Activated CD4-positive, alpha-beta T cell treated with anti-CD3 and anti-CD28 coated beads, Interleukin-2, amount 50 U/mL, for 48 hours (primary cell): ENCODE results near the gene MGST2.
A peak's percentile ranks its signal among the peaks of the same experiment; 100 is the strongest.
"Not testable (repeated sequence)": the region's sequence is repeated elsewhere in the genome, so short reads cannot be mapped to it uniquely, and the experiment has no call there.

Source experiments
- DNase-seq, 2 experiments: peaks; one replicate each; pipeline ENCODE4 v3.0.0-alpha.2; 2020

The MGST2 gene

GRCh38 chr4:139665690-139666529 lies at the start of gene MGST2:
TSS of gene MGST2 (plus strand) at chr4:139665819. CDS start at chr4:139666020, 201 bp downstream.
- peak; percentile 39 to 55 for DNase-seq

GRCh38 chr4:139617702-139618490 lies 47.7 kb upstream of the MGST2 start:
- no peak for DNase-seq

GRCh38 chr4:139619644-139620043 lies 46.0 kb upstream of the MGST2 start:
- no peak for DNase-seq

- DNase-seq = no peak
Measured at GRCh38 chr4:139622901-139623381, 42.7 kb upstream of the MGST2 start.

- no peak for DNase-seq
Measured at GRCh38 chr4:139624441-139625092, 41.1 kb upstream of the MGST2 start.

- DNase-seq = no peak
Measured at GRCh38 chr4:139625093-139625455, 40.5 kb upstream of the MGST2 start.

GRCh38 chr4:139625482-139625881 lies 40.1 kb upstream of the MGST2 start:
- DNase-seq = no peak

- DNase-seq = no peak
Measured at GRCh38 chr4:139628184-139629012, 37.2 kb upstream of the MGST2 start.

- DNase-seq = no peak
Measured at GRCh38 chr4:139629436-139630125, 36.0 kb upstream of the MGST2 start.

GRCh38 chr4:139630126-139630495 lies 35.5 kb upstream of the MGST2 start:
- DNase-seq = no peak

GRCh38 chr4:139630991-139631390 lies 34.6 kb upstream of the MGST2 start:
- no peak for DNase-seq

- DNase-seq = no peak
Measured at GRCh38 chr4:139631791-139632190, 33.8 kb upstream of the MGST2 start.

GRCh38 chr4:139632739-139633138 lies 32.9 kb upstream of the MGST2 start:
- DNase-seq = not testable (repeated sequence)

GRCh38 chr4:139633195-139633594 lies 32.4 kb upstream of the MGST2 start:
- DNase-seq = no peak

GRCh38 chr4:139633661-139634060 lies 32.0 kb upstream of the MGST2 start:
- no peak for DNase-seq

- DNase-seq = no peak
Measured at GRCh38 chr4:139635966-139636365, 29.7 kb upstream of the MGST2 start.

GRCh38 chr4:139638306-139638705 lies 27.3 kb upstream of the MGST2 start:
- not testable (repeated sequence) for DNase-seq

GRCh38 chr4:139639654-139640053 lies 26.0 kb upstream of the MGST2 start:
- no peak for DNase-seq

GRCh38 chr4:139641218-139641617 lies 24.4 kb upstream of the MGST2 start:
- no peak for DNase-seq

- no peak for DNase-seq
Measured at GRCh38 chr4:139642364-139642763, 23.3 kb upstream of the MGST2 start.

GRCh38 chr4:139643042-139643895 lies 22.4 kb upstream of the MGST2 start:
- DNase-seq = no peak
